ENCODE measurements around the gene PFN3.

- TF ChIP-seq EZH2phosphoT487 (IDR thresholded peaks at IDR 0.05; ENCODE audit: unreplicated experiment), result no peak
- TF ChIP-seq, protein P1, sequence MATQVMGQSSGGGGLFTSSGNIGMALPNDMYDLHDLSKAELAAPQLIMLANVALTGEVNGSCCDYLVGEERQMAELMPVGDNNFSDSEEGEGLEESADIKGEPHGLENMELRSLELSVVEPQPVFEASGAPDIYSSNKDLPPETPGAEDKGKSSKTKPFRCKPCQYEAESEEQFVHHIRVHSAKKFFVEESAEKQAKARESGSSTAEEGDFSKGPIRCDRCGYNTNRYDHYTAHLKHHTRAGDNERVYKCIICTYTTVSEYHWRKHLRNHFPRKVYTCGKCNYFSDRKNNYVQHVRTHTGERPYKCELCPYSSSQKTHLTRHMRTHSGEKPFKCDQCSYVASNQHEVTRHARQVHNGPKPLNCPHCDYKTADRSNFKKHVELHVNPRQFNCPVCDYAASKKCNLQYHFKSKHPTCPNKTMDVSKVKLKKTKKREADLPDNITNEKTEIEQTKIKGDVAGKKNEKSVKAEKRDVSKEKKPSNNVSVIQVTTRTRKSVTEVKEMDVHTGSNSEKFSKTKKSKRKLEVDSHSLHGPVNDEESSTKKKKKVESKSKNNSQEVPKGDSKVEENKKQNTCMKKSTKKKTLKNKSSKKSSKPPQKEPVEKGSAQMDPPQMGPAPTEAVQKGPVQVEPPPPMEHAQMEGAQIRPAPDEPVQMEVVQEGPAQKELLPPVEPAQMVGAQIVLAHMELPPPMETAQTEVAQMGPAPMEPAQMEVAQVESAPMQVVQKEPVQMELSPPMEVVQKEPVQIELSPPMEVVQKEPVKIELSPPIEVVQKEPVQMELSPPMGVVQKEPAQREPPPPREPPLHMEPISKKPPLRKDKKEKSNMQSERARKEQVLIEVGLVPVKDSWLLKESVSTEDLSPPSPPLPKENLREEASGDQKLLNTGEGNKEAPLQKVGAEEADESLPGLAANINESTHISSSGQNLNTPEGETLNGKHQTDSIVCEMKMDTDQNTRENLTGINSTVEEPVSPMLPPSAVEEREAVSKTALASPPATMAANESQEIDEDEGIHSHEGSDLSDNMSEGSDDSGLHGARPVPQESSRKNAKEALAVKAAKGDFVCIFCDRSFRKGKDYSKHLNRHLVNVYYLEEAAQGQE (IDR thresholded peaks at IDR 0.05; ENCODE audit: unreplicated experiment), result no peak
- no peak for TF ChIP-seq POLR2AphosphoS5 (IDR thresholded peaks at IDR 0.05; ENCODE audit: low read depth)
- TF ChIP-seq, protein P2, sequence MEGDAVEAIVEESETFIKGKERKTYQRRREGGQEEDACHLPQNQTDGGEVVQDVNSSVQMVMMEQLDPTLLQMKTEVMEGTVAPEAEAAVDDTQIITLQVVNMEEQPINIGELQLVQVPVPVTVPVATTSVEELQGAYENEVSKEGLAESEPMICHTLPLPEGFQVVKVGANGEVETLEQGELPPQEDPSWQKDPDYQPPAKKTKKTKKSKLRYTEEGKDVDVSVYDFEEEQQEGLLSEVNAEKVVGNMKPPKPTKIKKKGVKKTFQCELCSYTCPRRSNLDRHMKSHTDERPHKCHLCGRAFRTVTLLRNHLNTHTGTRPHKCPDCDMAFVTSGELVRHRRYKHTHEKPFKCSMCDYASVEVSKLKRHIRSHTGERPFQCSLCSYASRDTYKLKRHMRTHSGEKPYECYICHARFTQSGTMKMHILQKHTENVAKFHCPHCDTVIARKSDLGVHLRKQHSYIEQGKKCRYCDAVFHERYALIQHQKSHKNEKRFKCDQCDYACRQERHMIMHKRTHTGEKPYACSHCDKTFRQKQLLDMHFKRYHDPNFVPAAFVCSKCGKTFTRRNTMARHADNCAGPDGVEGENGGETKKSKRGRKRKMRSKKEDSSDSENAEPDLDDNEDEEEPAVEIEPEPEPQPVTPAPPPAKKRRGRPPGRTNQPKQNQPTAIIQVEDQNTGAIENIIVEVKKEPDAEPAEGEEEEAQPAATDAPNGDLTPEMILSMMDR (conservative IDR thresholded peaks at IDR 0.05; ENCODE audit: low read depth in 2 of 2), result no peak
- no peak for TF ChIP-seq EZH2 (IDR thresholded peaks at IDR 0.05; ENCODE audit: low read depth, unreplicated experiment)
- TF ChIP-seq CREB1 (CRISPR knock-in tag; IDR thresholded peaks at IDR 0.05; ENCODE audit: low read depth), result no peak
- TF ChIP-seq ZNF331 (CRISPR knock-in tag; IDR thresholded peaks at IDR 0.05; ENCODE audit: low read depth), result no peak
- TF ChIP-seq NANOG (IDR thresholded peaks at IDR 0.05; ENCODE audit: borderline replicate concordance), result no peak
- TF ChIP-seq STAT1 (IDR thresholded peaks at IDR 0.05; ENCODE audit: unreplicated experiment), result no peak
- no peak for TF ChIP-seq ZNF114 (CRISPR knock-in tag; IDR thresholded peaks at IDR 0.05)
- TF ChIP-seq, protein P3, sequence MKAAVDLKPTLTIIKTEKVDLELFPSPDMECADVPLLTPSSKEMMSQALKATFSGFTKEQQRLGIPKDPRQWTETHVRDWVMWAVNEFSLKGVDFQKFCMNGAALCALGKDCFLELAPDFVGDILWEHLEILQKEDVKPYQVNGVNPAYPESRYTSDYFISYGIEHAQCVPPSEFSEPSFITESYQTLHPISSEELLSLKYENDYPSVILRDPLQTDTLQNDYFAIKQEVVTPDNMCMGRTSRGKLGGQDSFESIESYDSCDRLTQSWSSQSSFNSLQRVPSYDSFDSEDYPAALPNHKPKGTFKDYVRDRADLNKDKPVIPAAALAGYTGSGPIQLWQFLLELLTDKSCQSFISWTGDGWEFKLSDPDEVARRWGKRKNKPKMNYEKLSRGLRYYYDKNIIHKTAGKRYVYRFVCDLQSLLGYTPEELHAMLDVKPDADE (IDR thresholded peaks at IDR 0.05), result no peak
- TF ChIP-seq JUNB (IDR thresholded peaks at IDR 0.05; ENCODE audit: unreplicated experiment), result no peak
- TF ChIP-seq, protein P4, sequence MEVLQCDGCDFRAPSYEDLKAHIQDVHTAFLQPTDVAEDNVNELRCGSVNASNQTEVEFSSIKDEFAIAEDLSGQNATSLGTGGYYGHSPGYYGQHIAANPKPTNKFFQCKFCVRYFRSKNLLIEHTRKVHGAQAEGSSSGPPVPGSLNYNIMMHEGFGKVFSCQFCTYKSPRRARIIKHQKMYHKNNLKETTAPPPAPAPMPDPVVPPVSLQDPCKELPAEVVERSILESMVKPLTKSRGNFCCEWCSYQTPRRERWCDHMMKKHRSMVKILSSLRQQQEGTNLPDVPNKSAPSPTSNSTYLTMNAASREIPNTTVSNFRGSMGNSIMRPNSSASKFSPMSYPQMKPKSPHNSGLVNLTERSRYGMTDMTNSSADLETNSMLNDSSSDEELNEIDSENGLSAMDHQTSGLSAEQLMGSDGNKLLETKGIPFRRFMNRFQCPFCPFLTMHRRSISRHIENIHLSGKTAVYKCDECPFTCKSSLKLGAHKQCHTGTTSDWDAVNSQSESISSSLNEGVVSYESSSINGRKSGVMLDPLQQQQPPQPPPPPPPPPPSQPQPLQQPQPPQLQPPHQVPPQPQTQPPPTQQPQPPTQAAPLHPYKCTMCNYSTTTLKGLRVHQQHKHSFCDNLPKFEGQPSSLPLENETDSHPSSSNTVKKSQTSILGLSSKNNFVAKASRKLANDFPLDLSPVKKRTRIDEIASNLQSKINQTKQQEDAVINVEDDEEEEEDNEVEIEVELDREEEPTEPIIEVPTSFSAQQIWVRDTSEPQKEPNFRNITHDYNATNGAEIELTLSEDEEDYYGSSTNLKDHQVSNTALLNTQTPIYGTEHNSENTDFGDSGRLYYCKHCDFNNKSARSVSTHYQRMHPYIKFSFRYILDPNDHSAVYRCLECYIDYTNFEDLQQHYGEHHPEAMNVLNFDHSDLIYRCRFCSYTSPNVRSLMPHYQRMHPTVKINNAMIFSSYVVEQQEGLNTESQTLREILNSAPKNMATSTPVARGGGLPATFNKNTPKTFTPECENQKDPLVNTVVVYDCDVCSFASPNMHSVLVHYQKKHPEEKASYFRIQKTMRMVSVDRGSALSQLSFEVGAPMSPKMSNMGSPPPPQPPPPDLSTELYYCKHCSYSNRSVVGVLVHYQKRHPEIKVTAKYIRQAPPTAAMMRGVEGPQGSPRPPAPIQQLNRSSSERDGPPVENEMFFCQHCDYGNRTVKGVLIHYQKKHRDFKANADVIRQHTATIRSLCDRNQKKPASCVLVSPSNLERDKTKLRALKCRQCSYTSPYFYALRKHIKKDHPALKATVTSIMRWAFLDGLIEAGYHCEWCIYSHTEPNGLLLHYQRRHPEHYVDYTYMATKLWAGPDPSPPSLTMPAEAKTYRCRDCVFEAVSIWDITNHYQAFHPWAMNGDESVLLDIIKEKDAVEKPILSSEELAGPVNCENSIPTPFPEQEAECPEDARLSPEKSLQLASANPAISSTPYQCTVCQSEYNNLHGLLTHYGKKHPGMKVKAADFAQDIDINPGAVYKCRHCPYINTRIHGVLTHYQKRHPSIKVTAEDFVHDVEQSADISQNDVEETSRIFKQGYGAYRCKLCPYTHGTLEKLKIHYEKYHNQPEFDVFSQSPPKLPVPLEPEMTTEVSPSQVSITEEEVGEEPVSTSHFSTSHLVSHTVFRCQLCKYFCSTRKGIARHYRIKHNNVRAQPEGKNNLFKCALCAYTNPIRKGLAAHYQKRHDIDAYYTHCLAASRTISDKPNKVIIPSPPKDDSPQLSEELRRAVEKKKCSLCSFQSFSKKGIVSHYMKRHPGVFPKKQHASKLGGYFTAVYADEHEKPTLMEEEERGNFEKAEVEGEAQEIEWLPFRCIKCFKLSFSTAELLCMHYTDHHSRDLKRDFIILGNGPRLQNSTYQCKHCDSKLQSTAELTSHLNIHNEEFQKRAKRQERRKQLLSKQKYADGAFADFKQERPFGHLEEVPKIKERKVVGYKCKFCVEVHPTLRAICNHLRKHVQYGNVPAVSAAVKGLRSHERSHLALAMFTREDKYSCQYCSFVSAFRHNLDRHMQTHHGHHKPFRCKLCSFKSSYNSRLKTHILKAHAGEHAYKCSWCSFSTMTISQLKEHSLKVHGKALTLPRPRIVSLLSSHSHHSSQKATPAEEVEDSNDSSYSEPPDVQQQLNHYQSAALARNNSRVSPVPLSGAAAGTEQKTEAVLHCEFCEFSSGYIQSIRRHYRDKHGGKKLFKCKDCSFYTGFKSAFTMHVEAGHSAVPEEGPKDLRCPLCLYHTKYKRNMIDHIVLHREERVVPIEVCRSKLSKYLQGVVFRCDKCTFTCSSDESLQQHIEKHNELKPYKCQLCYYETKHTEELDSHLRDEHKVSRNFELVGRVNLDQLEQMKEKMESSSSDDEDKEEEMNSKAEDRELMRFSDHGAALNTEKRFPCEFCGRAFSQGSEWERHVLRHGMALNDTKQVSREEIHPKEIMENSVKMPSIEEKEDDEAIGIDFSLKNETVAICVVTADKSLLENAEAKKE (CRISPR knock-in tag; IDR thresholded peaks at IDR 0.05), result no peak
Observed at GRCh38 chr5:177440990-177441780, 40.7 kb upstream of the PFN3 start.

Data from GM23338 (cell line).